IMR-90 (cell line): Measurements from ENCODE around the gene CRYBB2. TPM values are rescaled to one million over a fixed set of nuclear protein-coding genes. Genes with fewer than 3 reads are reported as not detected.
"Not testable (repeated sequence)": the region's sequence is repeated elsewhere in the genome, so short reads cannot be mapped to it uniquely, and the experiment has no call there.

ENCODE experiments used
- ATAC-seq: fragments of 200-7000 bp; cut with Tn5 transposase; 2 replicates; pipeline ENCODE4 v1.9.1; 2020; ENCODE audit warnings: low read depth, mild to moderate bottlenecking, moderate library complexity
- BruUV-seq: library from RNA; stranded (reverse); fragments of 400-500 nt; replicated peaks from 2 replicates; lab custom pipeline; 2021; lab: Mats Ljungman, UMichigan
- CTCF ChIA-PET: fragments of 300-600 bp; formaldehyde crosslinking; extraction: SDS; loops from one replicate; lab custom pipeline; 2021; ENCODE audit warnings: antibody characterized with exemption; lab: Yijun Ruan, JAX
- POLR2A ChIA-PET: fragments of 300-600 bp; sonication (Branson Sonifier 250); formaldehyde crosslinking; loops from one replicate; lab custom pipeline; 2022; ENCODE audit warnings: antibody characterized with exemption; ENCODE audit not compliant: unreplicated experiment; lab: Charles Lee
- DNase-seq: peaks from one replicate; pipeline ENCODE4 v3.0.0; 2013
- H2AFZ ChIP-seq: replicated peaks from 2 replicates; pipeline ENCODE3; 2013; ENCODE audit warnings: low read length, mild to moderate bottlenecking; ENCODE audit not compliant: poor library complexity
- H2AK5ac ChIP-seq: 2 replicates; pipeline ENCODE4 v1.6.1; 2013; ENCODE audit warnings: low read depth, low read length, inconsistent platforms
- H2AK9ac ChIP-seq: replicated peaks from 2 replicates; pipeline ENCODE3; 2013; ENCODE audit warnings: mild to moderate bottlenecking, low read depth, low read length, moderate library complexity; ENCODE audit not compliant: poor library complexity
- H2BK120ac ChIP-seq: 2 replicates; pipeline ENCODE4 v1.6.1; 2013; ENCODE audit warnings: low read depth, low read length, inconsistent platforms
- H2BK15ac ChIP-seq: 3 replicates; pipeline ENCODE4 v1.6.1; 2013; ENCODE audit warnings: low read depth, low read length, inconsistent platforms
- H2BK20ac ChIP-seq: 2 replicates; pipeline ENCODE4 v1.6.1; 2013; ENCODE audit warnings: low read depth, mild to moderate bottlenecking, inconsistent platforms, low read length, moderate library complexity
- H2BK5ac ChIP-seq: 2 replicates; pipeline ENCODE4 v1.6.1; 2013; ENCODE audit warnings: mild to moderate bottlenecking, low read depth, low read length, inconsistent platforms; ENCODE audit not compliant: poor library complexity, severe bottlenecking
- H3K14ac ChIP-seq: replicated peaks from 2 replicates; pipeline ENCODE4 v1.6.1; 2013; ENCODE audit warnings: low read depth, low read length, inconsistent platforms
- H3K18ac ChIP-seq: 2 replicates; pipeline ENCODE4 v1.6.1; 2013; ENCODE audit warnings: low read depth, low read length, control low read depth
- H3K23ac ChIP-seq: 2 replicates; pipeline ENCODE4 v1.6.1; 2013; ENCODE audit warnings: low read depth, low read length, inconsistent platforms
- H3K27ac ChIP-seq: 2 replicates; pipeline ENCODE4 v1.5.1; 2013; ENCODE audit warnings: mild to moderate bottlenecking, control low read depth, low read length; ENCODE audit not compliant: insufficient read depth
- H3K27me3 ChIP-seq: 2 replicates; pipeline ENCODE4 v1.6.1; 2013; ENCODE audit warnings: low read length; ENCODE audit not compliant: control insufficient read depth, insufficient read depth
- H3K36me3 ChIP-seq: 2 replicates; pipeline ENCODE4 v1.6.1; 2013; ENCODE audit warnings: low read length, mixed read lengths; ENCODE audit not compliant: control insufficient read depth, insufficient read depth
- H3K4ac ChIP-seq: 2 replicates; pipeline ENCODE4 v1.6.1; 2013; ENCODE audit warnings: low read depth, low read length, inconsistent platforms
- H3K4me1 ChIP-seq: 2 replicates; pipeline ENCODE4 v1.6.1; 2013; ENCODE audit warnings: low read length, mixed read lengths; ENCODE audit not compliant: control insufficient read depth, insufficient read depth
- H3K4me2 ChIP-seq: 2 replicates; pipeline ENCODE4 v1.6.1; 2013; ENCODE audit warnings: low read depth, mild to moderate bottlenecking, control low read depth, low read length, moderate library complexity
- H3K4me3 ChIP-seq: 2 replicates; pipeline ENCODE4 v1.5.1; 2013; ENCODE audit warnings: low read depth, mild to moderate bottlenecking, control low read depth, low read length, moderate library complexity; ENCODE audit not compliant: insufficient read depth
- H3K56ac ChIP-seq: 2 replicates; pipeline ENCODE4 v1.6.1; 2013; ENCODE audit warnings: low read length, inconsistent platforms; ENCODE audit not compliant: insufficient read depth; ENCODE audit errors: extremely low read depth
- H3K79me1 ChIP-seq, 2 experiments: 2 replicates each; pipeline ENCODE4 v1.6.1; 2013; ENCODE audit warnings: low read length in 2 of 2, inconsistent platforms in 1 of 2, low read depth in 1 of 2
- H3K9ac ChIP-seq: 2 replicates; pipeline ENCODE4 v1.6.1; 2013; ENCODE audit warnings: low read depth, low read length, control low read depth
- H3K9me1 ChIP-seq: 2 replicates; pipeline ENCODE4 v1.6.1; 2013; ENCODE audit warnings: low read length, inconsistent platforms; ENCODE audit not compliant: insufficient read depth
- H3K9me3 ChIP-seq: 2 replicates; pipeline ENCODE4 v1.6.1; 2013; ENCODE audit warnings: low read length; ENCODE audit not compliant: control insufficient read depth, insufficient read depth
- H4K20me1 ChIP-seq: 2 replicates; pipeline ENCODE4 v1.6.1; 2013; ENCODE audit warnings: low read length, inconsistent platforms; ENCODE audit not compliant: insufficient read depth
- H4K5ac ChIP-seq: 2 replicates; pipeline ENCODE4 v1.6.1; 2013; ENCODE audit warnings: mild to moderate bottlenecking, low read depth, low read length, control low read depth
- H4K8ac ChIP-seq, 2 experiments: 2 replicates each; pipeline ENCODE4 v1.6.1; 2013; ENCODE audit warnings: low read depth in 2 of 2, low read length in 2 of 2, control low read depth in 1 of 2, inconsistent platforms in 1 of 2
- H4K91ac ChIP-seq: 2 replicates; pipeline ENCODE4 v1.6.1; 2013; ENCODE audit warnings: low read depth, low read length, inconsistent platforms; ENCODE audit not compliant: insufficient read depth
- WGBS, 2 experiments: methylation state at CpG; one replicate each; pipeline versions ENCODE4 v1.1.5 to v1.1.7; 2013; ENCODE audit warnings: missing lambda C conversion rate in 2 of 2; ENCODE audit not compliant: insufficient read length in 1 of 2; ENCODE audit errors: extremely low coverage in 2 of 2; 5-methylcytosine and 5-hydroxymethylcytosine counted together
- dilution Hi-C: fragments of 300-500 bp; cut with HindIII; formaldehyde crosslinking; loops from one replicate; pipeline ENCODE4 v1.14.3; 2018; ENCODE audit warnings: low sequenced_read_pairs; ENCODE audit not compliant: unreplicated experiment
- in situ Hi-C: fragments of 300-500 bp; cut with MboI; formaldehyde crosslinking; loops from 3 replicates; pipeline ENCODE4 v1.14.3; 2019; ENCODE audit warnings: low sequenced_read_pairs, inconsistent platforms, mixed read lengths
- intact Hi-C: fragments of 100-400 bp; cut with micrococcal nuclease; formaldehyde crosslinking; loops from 2 replicates; pipeline ENCODE4 v1.10.0; 2022
- polyA plus RNA-seq, 3 experiments: library from polyadenylated mRNA; depleted of rRNA; stranded (reverse); fragments of >200 nt; gene quantifications; 2 replicates each; pipeline ENCODE4 v1.2.3, GENCODE V29; 2012; ENCODE audit warnings: low replicate concordance in 1 of 3
- total RNA-seq: library from RNA; depleted of rRNA; stranded (reverse); fragments of >200 nt; gene quantifications from 2 replicates; pipeline ENCODE4 v1.2.3, GENCODE V29; 2012

CRYBB2 gene
- total and polyA plus RNA-seq, 2 of the 4 experiments (the other 2 are of a cell fraction) = not detected

DNA sequence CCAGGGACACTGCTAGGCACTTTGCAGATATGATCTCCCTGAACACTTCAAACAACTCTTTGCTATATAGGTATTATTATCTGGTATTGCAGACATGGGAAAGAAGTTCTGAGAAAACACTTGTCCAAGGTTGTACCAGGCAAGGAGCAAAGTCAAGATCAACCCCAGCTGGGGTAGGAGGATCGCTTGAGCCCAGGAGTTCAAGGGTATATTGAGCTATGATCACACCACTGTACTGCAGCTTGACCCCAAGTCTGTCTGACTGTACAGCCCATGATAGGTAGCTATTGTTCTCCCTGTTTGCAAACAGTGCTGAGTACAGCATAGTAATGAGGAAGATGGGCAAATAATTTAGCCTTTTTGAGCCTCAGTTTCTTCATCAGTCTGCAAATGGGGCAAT, 35.7 kb downstream of the CRYBB2 start:
- H3K4ac ChIP-seq, H4K91ac ChIP-seq, ATAC-seq, H3K18ac ChIP-seq, H3K23ac ChIP-seq, H2BK20ac ChIP-seq, H3K9me3 ChIP-seq, H2BK120ac ChIP-seq, H3K4me2 ChIP-seq, H3K36me3 ChIP-seq, H2BK15ac ChIP-seq, H3K4me1 ChIP-seq, H3K9ac ChIP-seq, POLR2A ChIA-PET, H3K4me3 ChIP-seq, H2BK5ac ChIP-seq, H4K20me1 ChIP-seq, H3K27me3 ChIP-seq, H3K79me1 ChIP-seq, in situ Hi-C loops, H2AK9ac ChIP-seq, H3K56ac ChIP-seq, DNase-seq, H4K8ac ChIP-seq, intact Hi-C loops, H4K5ac ChIP-seq, H2AFZ ChIP-seq, H3K27ac ChIP-seq, BruUV-seq, dilution Hi-C loops, H3K14ac ChIP-seq, CTCF ChIA-PET, H3K9me1 ChIP-seq, H2AK5ac ChIP-seq: not testable (repeated sequence)
- no CpG with 5 or more reads among the region's 1 CpG for WGBS, 2 experiments

DNA sequence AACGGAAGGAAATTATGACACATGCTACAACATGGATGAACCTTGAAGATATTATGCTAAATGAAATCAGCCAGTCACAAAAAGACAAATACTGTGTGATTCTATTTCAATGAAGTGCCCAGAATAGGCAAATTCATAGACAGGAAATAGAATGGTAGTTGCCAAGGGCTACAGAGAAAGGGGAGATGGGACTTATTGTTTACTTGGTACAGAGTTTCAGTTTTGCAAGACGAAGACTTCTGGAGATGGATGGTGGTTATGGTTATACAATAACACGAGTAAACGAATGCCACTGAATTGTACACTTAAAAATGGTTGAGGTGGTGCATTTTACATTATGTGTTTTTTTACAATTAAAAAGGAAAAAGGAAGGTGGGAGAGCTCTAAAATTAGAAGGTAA, 48.1 kb downstream of the CRYBB2 start:
- H3K18ac ChIP-seq, H4K20me1 ChIP-seq, H4K91ac ChIP-seq, H3K9ac ChIP-seq, CTCF ChIA-PET, intact Hi-C loops, POLR2A ChIA-PET, ATAC-seq, H2AK5ac ChIP-seq, BruUV-seq, H3K27me3 ChIP-seq, H2BK20ac ChIP-seq, dilution Hi-C loops, H2AK9ac ChIP-seq, H3K23ac ChIP-seq, H3K14ac ChIP-seq, H3K36me3 ChIP-seq, H2BK120ac ChIP-seq, H3K4me3 ChIP-seq, H2BK5ac ChIP-seq, H3K27ac ChIP-seq, DNase-seq, H2AFZ ChIP-seq, H3K9me1 ChIP-seq, H3K56ac ChIP-seq, H3K4me2 ChIP-seq, H2BK15ac ChIP-seq, H3K79me1 ChIP-seq, H3K4me1 ChIP-seq, H3K4ac ChIP-seq, H4K5ac ChIP-seq, H3K9me3 ChIP-seq, H4K8ac ChIP-seq: not testable (repeated sequence)
- in situ Hi-C loops = loop anchor here (5.0 kb wide), 1 partner anchor 255 kb away; no protein-coding TSS in a partner anchor
- 43% methylated on average over 1 of the region's 4 CpGs; no CpG with 5 or more reads in 1 of the 2 experiments for WGBS, 2 experiments
